ENCODE results near the gene PHRF1. TPM values are rescaled to one million over a fixed set of nuclear protein-coding genes. Genes with fewer than 3 reads are reported as not detected.

PHRF1 gene
- total and polyA plus RNA-seq, 2 of the 4 experiments (the other 2 are of a cell fraction) = 10.9 to 17.5 TPM

GRCh38 chr11:646214-646613 lies 69.9 kb downstream of the PHRF1 start:
- no peak overlapping the region for H3K56ac ChIP-seq (ENCODE audit: extremely low read depth, insufficient read depth, low read length)
- H3K4ac ChIP-seq (ENCODE audit: low read depth, low read length) = no peak overlapping the region
- no peaks in the 10 kb centered on the region for H3K9me1 ChIP-seq (ENCODE audit: insufficient read depth, low read length)
- H2AK5ac ChIP-seq (ENCODE audit: low read depth, low read length) = no peak overlapping the region
- peaks cover 3% of the 10 kb centered on the region for H3K4me1 ChIP-seq (ENCODE audit: control insufficient read depth, insufficient read depth, low read length)
- dilution Hi-C loops (cut with HindIII; ENCODE audit: low sequenced_read_pairs, unreplicated experiment) = no loop called here
- H4K8ac ChIP-seq (ENCODE audit: low read depth in 2 of 2, low read length in 2 of 2) = no peak overlapping the region
- POLR2A ChIA-PET (ENCODE audit: unreplicated experiment) = no interaction called here
- H2AFZ ChIP-seq (replicated peaks; ENCODE audit: low read length, poor library complexity) = no peak overlapping the region
- no peak overlapping the region for H2BK15ac ChIP-seq (ENCODE audit: low read depth, low read length)
- no CpG with 5 or more reads among the region's 14 CpGs for WGBS, 2 experiments (ENCODE audit: extremely low coverage in 2 of 2, insufficient read length in 1 of 2)
- no peak overlapping the region for H3K9ac ChIP-seq (ENCODE audit: low read depth, low read length)
- H2BK120ac ChIP-seq (ENCODE audit: low read depth, low read length) = no peak overlapping the region
- no peak overlapping the region for H2BK5ac ChIP-seq (ENCODE audit: low read depth, low read length, poor library complexity, severe bottlenecking)
- no peak for ATAC-seq (ENCODE audit: low read depth)
- H3K27ac ChIP-seq (ENCODE audit: insufficient read depth, low read length) = no peak overlapping the region
- no peak overlapping the region for H3K18ac ChIP-seq (ENCODE audit: low read depth, low read length)
- no peaks in the 10 kb centered on the region; a peak in 1 of 4 replicates for H3K79me1 ChIP-seq (ENCODE audit: low read depth in 1 of 2, low read length in 2 of 2)
- H3K23ac ChIP-seq (ENCODE audit: low read depth, low read length) = no peak overlapping the region
- H3K9me3 ChIP-seq (ENCODE audit: control insufficient read depth, insufficient read depth, low read length) = no peaks in the 10 kb centered on the region
- no peak overlapping the region for H3K4me2 ChIP-seq (ENCODE audit: low read depth, low read length)
- CTCF ChIA-PET = no interaction called here
- peaks cover 29% of the 10 kb centered on the region for H3K36me3 ChIP-seq (ENCODE audit: control insufficient read depth, insufficient read depth, low read length)
- no peak overlapping the region for H2AK9ac ChIP-seq (replicated peaks; ENCODE audit: low read depth, low read length, poor library complexity)
- in situ Hi-C loops (cut with MboI; ENCODE audit: low sequenced_read_pairs) = no loop called here
- TF ChIP-seq CHD1 (IDR thresholded peaks at IDR 0.05; ENCODE audit: low read depth, low read length) (no peak), POLR2A (IDR thresholded peaks at IDR 0.05; ENCODE audit: low read depth, low read length) (no peak), FOS (IDR thresholded peaks at IDR 0.05; ENCODE audit: low read depth, low read length) (no peak), MAZ (IDR thresholded peaks at IDR 0.05; ENCODE audit: borderline replicate concordance, low read depth, low read length) (no peak), MAFK (IDR thresholded peaks at IDR 0.05; ENCODE audit: low read depth, low read length) (no peak), NFE2L2 (IDR thresholded peaks at IDR 0.05; ENCODE audit: low read depth, low read length) (no peak), CEBPB (IDR thresholded peaks at IDR 0.05; ENCODE audit: low read depth, low read length) (no peak), SMC3 (IDR thresholded peaks at IDR 0.05; ENCODE audit: low read depth, low read length) (no peak), USF2 (IDR thresholded peaks at IDR 0.05; ENCODE audit: low read depth, low read length) (no peak), RFX5 (IDR thresholded peaks at IDR 0.05; ENCODE audit: low read depth, low read length) (no peak), CTCF (conservative IDR thresholded peaks at IDR 0.05; ENCODE audit: low read depth, low read length) (no peak)
- no peak overlapping the region for H4K5ac ChIP-seq (ENCODE audit: low read depth, low read length)
- intact Hi-C loops (cut with micrococcal nuclease) = no loop called here
- H2BK20ac ChIP-seq (ENCODE audit: low read depth, low read length) = no peak overlapping the region
- no peak overlapping the region for H4K91ac ChIP-seq (ENCODE audit: insufficient read depth, low read depth, low read length)
- DNase-seq = no peak
- peaks cover 6% of the 10 kb centered on the region; the same call in 1 of the 2 replicates for H4K20me1 ChIP-seq (ENCODE audit: insufficient read depth, low read length)
- H3K14ac ChIP-seq (replicated peaks; ENCODE audit: low read depth, low read length) = no peak overlapping the region
- BruUV-seq (replicated peaks) = no TSS peak
- H3K27me3 ChIP-seq (ENCODE audit: control insufficient read depth, insufficient read depth, low read length) = no peaks in the 10 kb centered on the region
- no peak overlapping the region for H3K4me3 ChIP-seq (ENCODE audit: insufficient read depth, low read depth, low read length)

Measured in IMR-90 (cell line).